ENCODE measurements around the gene SERPINF2. TPM values are rescaled to one million over a fixed set of nuclear protein-coding genes. Genes with fewer than 3 reads are reported as not detected.

The SERPINF2 gene
- total RNA-seq, 1 experiment from 2014 or later: 0.68 TPM

- no peak overlapping the region for H3K18ac ChIP-seq (ENCODE audit: insufficient read length, low read depth, low read length)
- peaks cover 13 to 56% (median 52%) of the 10 kb centered on the region in 3 experiments; a peak in 6 of 7 replicates for H3K36me3 Mint-ChIP-seq (ENCODE audit: insufficient read depth in 1 of 3, low read depth in 3 of 3)
- no CpG with 5 or more reads among the region's 7 CpGs for WGBS (ENCODE audit: extremely low coverage, insufficient read length, low lambda C conversion rate)
Measured at GRCh38 chr17:1776857-1777256, 34.2 kb downstream of the SERPINF2 start.

More at GRCh38 chr17:1776857-1777256, 34.2 kb downstream of the SERPINF2 start:
- Histone ChIP-seq H4K8ac (replicated peaks; ENCODE audit: insufficient read length, low read depth, low read length) (no peak overlapping the region), H2BK15ac (ENCODE audit: low read depth, low read length) (no peak overlapping the region), H2BK20ac (ENCODE audit: low read depth, low read length, poor library complexity, severe bottlenecking) (no peak overlapping the region), H4K91ac (ENCODE audit: insufficient read length, low read depth, low read length) (no peak overlapping the region), H2BK5ac (ENCODE audit: insufficient read length, low read length) (no peak overlapping the region), H3K14ac (ENCODE audit: insufficient read depth, low read length) (no peak overlapping the region), H2BK12ac (ENCODE audit: insufficient read length, low read depth, low read length) (no peak overlapping the region), H4K5ac (ENCODE audit: insufficient read length, low read depth, low read length) (no peak overlapping the region), H3K27me3 (ENCODE audit: insufficient read depth, low read length) (no peaks in the 10 kb centered on the region), H3K9me3 (ENCODE audit: control insufficient read depth, low read depth, low read length) (no peaks in the 10 kb centered on the region), H3K27ac (ENCODE audit: insufficient read length, low read depth, low read length) (no peak overlapping the region), H3K4ac (ENCODE audit: low read depth, low read length) (no peak overlapping the region), H3K23me2 (ENCODE audit: insufficient read length, low read depth, low read length, poor library complexity, severe bottlenecking) (no peaks in the 10 kb centered on the region), H3K23ac (ENCODE audit: insufficient read length, low read depth, low read length) (no peak overlapping the region), H3T11ph (ENCODE audit: low read length) (no peak overlapping the region), H2BK120ac (ENCODE audit: low read depth, low read length, poor library complexity, severe bottlenecking) (no peak overlapping the region), H3K79me1 (ENCODE audit: insufficient read depth, low read depth, low read length, poor library complexity, severe bottlenecking) (no peaks in the 10 kb centered on the region), H4K20me1 (ENCODE audit: control insufficient read depth, insufficient read depth, insufficient read length) (no peaks in the 10 kb centered on the region), H3K4me1 (ENCODE audit: insufficient read depth, low read length) (no peaks in the 10 kb centered on the region), H3K56ac (ENCODE audit: insufficient read length, low read depth, low read length) (no peak overlapping the region), H2AK5ac (ENCODE audit: insufficient read length, low read length) (no peak overlapping the region), H3K79me2 (ENCODE audit: insufficient read depth, low read length) (no peaks in the 10 kb centered on the region), H3K4me2 (ENCODE audit: insufficient read depth, insufficient read length, low read length) (no peak overlapping the region), H2AFZ (ENCODE audit: low read length) (no peak overlapping the region), H3K9ac (ENCODE audit: extremely low read depth, insufficient read length, low read length) (no peak overlapping the region)
- H3K9me3 Mint-ChIP-seq: no peaks in the 10 kb centered on the region
- H3K27me3 Mint-ChIP-seq (ENCODE audit: low read depth): no peaks in the 10 kb centered on the region; the same call in 1 of the 2 replicates
- no peaks in the 10 kb centered on the region; a peak in 1 of 4 replicates for H3K4me1 Mint-ChIP-seq
- H3K4me3 Mint-ChIP-seq: no peak overlapping the region
- peak overlapping the region in 1 of 3 experiments; percentile 68; a peak in 1 of 7 replicates for H3K27ac Mint-ChIP-seq
- no peak for TF ChIP-seq CTCF (conservative IDR thresholded peaks at IDR 0.05)
- DNase-seq: no peak
